Activated naive CD4-positive, alpha-beta T cell treated with anti-CD3 and anti-CD28 coated beads, Interleukin-2, amount 50 U/mL, for 24 hours (primary cell): ENCODE data around the gene USP12.
"Not testable (repeated sequence)": the region's sequence is repeated elsewhere in the genome, so short reads cannot be mapped to it uniquely, and the experiment has no call there.

Experiments
- H3K27ac Mint-ChIP-seq: one replicate; pipeline ENCODE4 v1.8.0; 2021; ENCODE audit warnings: mild to moderate bottlenecking, mixed read lengths
- H3K27me3 Mint-ChIP-seq: one replicate; pipeline ENCODE4 v1.8.0; 2021; ENCODE audit warnings: mixed read lengths
- H3K36me3 Mint-ChIP-seq: one replicate; pipeline ENCODE4 v1.8.0; 2021; ENCODE audit warnings: mixed read lengths
- H3K4me1 Mint-ChIP-seq: one replicate; pipeline ENCODE4 v1.8.0; 2021; ENCODE audit warnings: mixed read lengths
- H3K4me3 Mint-ChIP-seq: one replicate; pipeline ENCODE4 v1.8.0; 2021; ENCODE audit warnings: mild to moderate bottlenecking, mixed read lengths
- H3K9me3 Mint-ChIP-seq: one replicate; pipeline ENCODE4 v1.8.0; 2021; ENCODE audit warnings: mixed read lengths

The USP12 gene

GRCh38 chr13:27141746-27142145 lies 29.9 kb downstream of the USP12 start:
- peaks cover 65% of the 10 kb centered on the region for H3K4me1 Mint-ChIP-seq
- H3K9me3 Mint-ChIP-seq, result peaks cover 4% of the 10 kb centered on the region
- no peak overlapping the region for H3K4me3 Mint-ChIP-seq
- no peak overlapping the region for H3K27ac Mint-ChIP-seq
- peaks cover 18% of the 10 kb centered on the region for H3K36me3 Mint-ChIP-seq
- no peaks in the 10 kb centered on the region for H3K27me3 Mint-ChIP-seq

DNA sequence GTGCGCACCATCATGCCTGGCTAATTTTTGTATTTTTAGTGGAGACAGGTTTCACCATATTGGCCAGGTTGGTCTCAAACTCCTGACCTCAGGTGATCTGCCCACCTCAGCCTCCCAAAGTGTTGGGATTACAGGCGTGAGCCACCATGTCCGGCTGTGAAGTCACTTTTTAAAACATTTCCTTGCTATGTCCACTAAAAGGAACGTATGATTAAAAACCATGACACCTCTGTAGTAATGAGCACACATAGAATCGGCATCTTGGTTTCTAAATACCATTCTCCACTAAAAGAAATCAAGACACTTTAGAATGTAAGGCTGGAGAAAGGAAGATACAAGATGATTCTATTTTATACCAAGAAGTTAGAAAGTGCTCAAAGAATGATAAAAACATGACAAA lies 30.5 kb downstream of the USP12 start:
- not testable (repeated sequence) for H3K27ac Mint-ChIP-seq, H3K4me3 Mint-ChIP-seq, H3K9me3 Mint-ChIP-seq, H3K27me3 Mint-ChIP-seq
- Mint-ChIP-seq H3K36me3 (peaks cover 17% of the 10 kb centered on the region), H3K4me1 (peaks cover 60% of the 10 kb centered on the region)

GRCh38 chr13:27140060-27140459 lies 31.6 kb downstream of the USP12 start:
- H3K9me3 Mint-ChIP-seq, result peaks cover 4% of the 10 kb centered on the region
- H3K27me3 Mint-ChIP-seq, result no peaks in the 10 kb centered on the region
- H3K4me3 Mint-ChIP-seq, result no peak overlapping the region
- peaks cover 55% of the 10 kb centered on the region for H3K4me1 Mint-ChIP-seq
- peaks cover 17% of the 10 kb centered on the region for H3K36me3 Mint-ChIP-seq
- H3K27ac Mint-ChIP-seq, result no peak overlapping the region

DNA sequence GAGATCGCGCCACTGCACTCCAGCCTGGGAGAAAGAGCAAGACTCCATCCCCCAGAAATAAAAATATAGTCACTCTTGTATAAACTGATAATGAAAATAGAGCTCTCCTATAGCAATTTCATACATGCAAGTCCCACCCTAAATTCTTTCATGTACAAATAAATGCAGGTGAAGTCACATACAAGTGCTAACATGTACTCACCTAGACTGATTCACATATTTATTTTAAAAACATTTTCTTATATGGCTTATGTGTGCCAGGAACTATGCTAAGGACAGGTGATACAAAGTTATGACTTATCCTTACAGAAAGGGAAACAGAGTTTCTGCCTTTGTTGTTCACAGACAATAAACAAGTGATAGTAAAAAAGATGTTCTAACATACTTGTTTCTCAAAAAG lies 32.0 kb downstream of the USP12 start:
- Mint-ChIP-seq H3K4me3 (no peak overlapping the region), H3K36me3 (peaks cover 17% of the 10 kb centered on the region), H3K9me3 (peaks cover 4% of the 10 kb centered on the region), H3K4me1 (peaks cover 58% of the 10 kb centered on the region), H3K27me3 (no peaks in the 10 kb centered on the region), H3K27ac (no peak overlapping the region)

DNA sequence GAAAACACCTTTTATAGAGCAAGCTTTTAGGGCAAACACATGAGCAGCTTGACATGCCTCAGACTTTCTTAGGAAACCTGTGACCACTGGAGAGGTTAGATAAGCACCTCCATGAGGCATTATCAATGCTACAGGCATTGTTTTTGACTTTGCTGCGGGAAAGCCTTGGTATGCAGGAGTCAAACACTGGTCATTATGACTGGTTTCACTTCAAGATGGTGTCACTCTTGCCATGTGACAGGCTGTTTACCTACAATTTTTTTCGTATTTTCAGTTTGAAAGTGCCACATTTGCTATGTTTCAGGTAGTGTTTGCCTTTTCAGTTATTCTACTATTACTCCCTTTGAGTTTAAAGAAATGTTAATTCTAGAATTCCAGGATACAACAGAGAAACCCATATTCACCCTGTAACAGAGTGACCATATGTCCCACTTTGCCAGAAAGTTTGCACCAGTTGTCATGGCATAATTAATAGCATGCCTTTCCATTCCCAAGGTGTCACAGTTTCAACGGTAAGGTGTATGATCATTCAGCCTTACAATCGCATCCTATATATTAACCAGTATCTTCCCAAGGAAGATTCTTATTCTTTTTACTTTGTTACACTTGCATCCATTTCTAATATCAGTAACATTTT lies 33.0 kb downstream of the USP12 start:
- Mint-ChIP-seq H3K27ac (peak overlapping the region; percentile 35), H3K4me3 (no peak overlapping the region), H3K36me3 (peaks cover 15% of the 10 kb centered on the region), H3K27me3 (no peaks in the 10 kb centered on the region), H3K9me3 (peaks cover 3% of the 10 kb centered on the region), H3K4me1 (peaks cover 63% of the 10 kb centered on the region)

- Mint-ChIP-seq H3K4me3 (no peak overlapping the region), H3K36me3 (peaks cover 11% of the 10 kb centered on the region), H3K27ac (no peak overlapping the region), H3K9me3 (peaks cover 4% of the 10 kb centered on the region), H3K4me1 (peaks cover 63% of the 10 kb centered on the region), H3K27me3 (no peaks in the 10 kb centered on the region)
Observed at GRCh38 chr13:27137759-27138158, 33.9 kb downstream of the USP12 start.

DNA sequence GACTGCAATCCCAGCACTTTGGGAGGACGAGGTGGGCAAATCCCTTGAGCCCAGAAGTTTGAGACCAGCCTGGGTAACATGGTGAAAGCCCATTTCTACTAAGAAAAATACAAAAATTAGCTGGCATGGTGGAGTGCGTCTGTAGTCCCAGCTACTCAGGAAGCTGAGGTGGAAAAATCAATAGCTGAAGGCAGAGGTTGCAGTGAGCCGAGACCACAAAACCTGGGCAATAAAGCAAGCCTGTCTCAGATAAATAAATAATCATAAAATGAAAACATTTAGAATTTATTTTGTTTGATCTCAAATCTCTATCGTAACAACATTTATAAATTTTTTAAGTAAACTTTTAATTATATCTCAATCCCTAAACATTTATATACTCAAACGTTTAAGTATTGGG lies 36.6 kb downstream of the USP12 start:
- Mint-ChIP-seq H3K9me3 (peaks cover 6% of the 10 kb centered on the region), H3K4me3 (no peak overlapping the region), H3K27ac (no peak overlapping the region), H3K27me3 (no peaks in the 10 kb centered on the region), H3K36me3 (peaks cover 12% of the 10 kb centered on the region), H3K4me1 (peaks cover 73% of the 10 kb centered on the region)

- H3K36me3 Mint-ChIP-seq, result peaks cover 13% of the 10 kb centered on the region
- no peaks in the 10 kb centered on the region for H3K27me3 Mint-ChIP-seq
- peak overlapping the region; percentile 55 for H3K27ac Mint-ChIP-seq
- peaks cover 6% of the 10 kb centered on the region for H3K9me3 Mint-ChIP-seq
- H3K4me3 Mint-ChIP-seq, result peak overlapping the region; percentile 11
- peaks cover 76% of the 10 kb centered on the region for H3K4me1 Mint-ChIP-seq
Observed at GRCh38 chr13:27133889-27134288, 37.7 kb downstream of the USP12 start.

- Mint-ChIP-seq H3K27ac (peak overlapping the region; percentile 92), H3K4me3 (peak overlapping the region; percentile 73), H3K27me3 (no peaks in the 10 kb centered on the region), H3K36me3 (peaks cover 15% of the 10 kb centered on the region), H3K4me1 (peaks cover 79% of the 10 kb centered on the region), H3K9me3 (peaks cover 6% of the 10 kb centered on the region)
Observed at GRCh38 chr13:27132538-27132937, 39.1 kb downstream of the USP12 start.

GRCh38 chr13:27131906-27132305 lies 39.7 kb downstream of the USP12 start:
- Mint-ChIP-seq H3K4me3 (peak overlapping the region; percentile 73), H3K36me3 (peaks cover 16% of the 10 kb centered on the region), H3K27ac (peak overlapping the region; percentile 92), H3K9me3 (peaks cover 6% of the 10 kb centered on the region), H3K27me3 (no peaks in the 10 kb centered on the region), H3K4me1 (peaks cover 82% of the 10 kb centered on the region)

- Mint-ChIP-seq H3K36me3 (peaks cover 16% of the 10 kb centered on the region), H3K4me1 (peaks cover 89% of the 10 kb centered on the region), H3K9me3 (peaks cover 6% of the 10 kb centered on the region), H3K27ac (peak overlapping the region; percentile 86), H3K27me3 (no peaks in the 10 kb centered on the region), H3K4me3 (peak overlapping the region; percentile 62)
Observed at GRCh38 chr13:27130979-27131623, 40.5 kb downstream of the USP12 start.

DNA sequence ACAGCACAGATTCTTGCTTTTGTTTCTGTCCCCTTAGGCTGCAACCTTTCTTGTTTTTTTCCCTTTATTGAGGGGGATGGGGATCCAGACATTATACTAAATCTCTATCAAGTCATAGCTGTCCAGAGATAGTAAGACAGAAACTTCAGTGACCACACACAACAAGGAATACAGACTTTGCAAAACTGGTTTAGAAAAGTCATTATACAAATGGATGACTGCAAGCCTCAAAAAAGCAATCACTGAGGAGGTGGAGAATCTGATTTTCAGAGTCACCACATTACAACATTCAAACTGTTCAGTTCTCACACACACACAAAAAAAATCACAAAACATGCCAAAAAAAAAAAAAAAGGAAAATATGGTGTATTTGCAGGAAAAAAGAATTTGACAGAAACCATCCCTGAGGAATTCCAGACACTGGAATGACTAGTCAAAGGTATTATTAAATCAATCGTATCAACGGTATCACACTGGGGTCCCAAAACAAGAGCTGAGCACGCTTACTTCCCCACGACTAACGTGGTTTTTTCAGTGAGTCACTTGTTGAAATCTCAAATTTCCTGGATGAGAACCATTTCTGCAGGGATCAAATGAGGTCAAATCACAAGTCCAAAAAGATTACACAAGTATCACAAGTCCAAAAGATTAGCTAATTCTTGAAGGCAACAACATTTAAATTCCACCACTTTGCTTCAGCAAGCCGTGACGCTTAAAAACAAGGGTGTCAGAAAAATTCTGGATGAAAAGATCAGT lies 41.2 kb downstream of the USP12 start:
- Mint-ChIP-seq H3K27ac (peak overlapping the region; percentile 86), H3K9me3 (peaks cover 6% of the 10 kb centered on the region), H3K36me3 (peaks cover 17% of the 10 kb centered on the region), H3K4me3 (peak overlapping the region; percentile 23), H3K4me1 (peaks cover 85% of the 10 kb centered on the region), H3K27me3 (no peaks in the 10 kb centered on the region)

DNA sequence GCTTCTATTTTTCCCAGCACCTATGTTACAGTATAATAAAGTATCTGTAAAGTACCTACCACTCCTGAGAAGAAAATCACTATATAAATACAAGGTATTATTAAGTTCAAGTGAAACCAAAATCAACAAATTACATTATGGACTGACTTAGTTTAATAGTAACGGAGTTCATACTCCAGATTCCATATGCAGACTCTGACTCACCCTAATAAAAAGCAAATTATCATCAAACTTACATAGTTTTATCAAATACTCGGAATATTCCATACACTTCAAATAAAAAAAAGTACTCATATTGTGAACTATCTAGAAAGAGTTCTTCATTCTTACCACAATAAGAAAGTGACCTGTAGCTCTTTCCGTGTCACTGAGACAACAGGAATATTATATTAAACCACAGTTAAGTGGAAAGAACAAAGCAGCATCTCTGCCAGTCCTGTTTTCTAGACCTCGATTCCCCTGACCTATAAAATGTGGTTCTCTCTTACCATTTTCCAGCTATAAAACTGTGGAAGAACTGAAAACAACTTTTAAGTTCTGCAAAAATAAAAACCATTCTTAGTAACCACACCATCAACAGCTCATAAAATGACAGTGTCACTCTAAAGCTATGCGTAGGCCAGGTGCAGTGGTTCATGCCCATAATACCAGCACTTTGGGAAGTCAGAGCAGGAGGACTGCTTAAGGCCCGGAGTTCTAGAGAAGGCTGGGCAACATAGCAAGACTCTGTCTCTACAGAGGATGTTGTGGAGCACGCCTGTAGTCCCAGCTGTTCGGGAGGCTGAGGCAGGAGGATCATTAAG lies 42.6 kb downstream of the USP12 start:
- Mint-ChIP-seq H3K4me3 (peak overlapping the region; percentile 3), H3K27me3 (no peaks in the 10 kb centered on the region), H3K36me3 (peaks cover 26% of the 10 kb centered on the region), H3K4me1 (peaks cover 82% of the 10 kb centered on the region), H3K9me3 (peaks cover 6% of the 10 kb centered on the region), H3K27ac (peak overlapping the region; percentile 59)

- Mint-ChIP-seq H3K9me3 (peaks cover 5% of the 10 kb centered on the region), H3K4me1 (peaks cover 74% of the 10 kb centered on the region), H3K4me3 (no peak overlapping the region), H3K27ac (peak overlapping the region; percentile 36), H3K36me3 (peaks cover 34% of the 10 kb centered on the region), H3K27me3 (no peaks in the 10 kb centered on the region)
Observed at GRCh38 chr13:27126859-27127258, 44.8 kb downstream of the USP12 start.
